ENCODE measurements around the gene KLHL35.

The KLHL35 gene

GRCh38 chr11:75469785-75470405, 36.9 kb upstream of the KLHL35 start:
- Histone ChIP-seq H3K9me3 (ENCODE audit: control insufficient read depth, insufficient read depth, low read length) (no peaks in the 10 kb centered on the region), H3K79me2 (ENCODE audit: control insufficient read depth, low read length) (no peaks in the 10 kb centered on the region), H3K4me2 (ENCODE audit: low read length) (no peak overlapping the region), H3K4me3 (ENCODE audit: low read length) (no peak overlapping the region), H3K27me3 (ENCODE audit: control insufficient read depth, low read length) (peaks cover 9% of the 10 kb centered on the region; the same call in 1 of the 2 replicates), H3K27ac (ENCODE audit: low read depth, low read length) (no peak overlapping the region), H4K20me1 (ENCODE audit: control insufficient read depth, insufficient read depth, low read depth, low read length) (no peaks in the 10 kb centered on the region), H3K36me3 (ENCODE audit: control insufficient read depth, low read length) (no peaks in the 10 kb centered on the region), H3K9me2 (replicated peaks; ENCODE audit: control insufficient read depth, low read length) (no peaks in the 10 kb centered on the region), H3K4me1 (ENCODE audit: control insufficient read depth, low read length) (peaks cover 12% of the 10 kb centered on the region), H3F3A (ENCODE audit: control insufficient read depth, insufficient read depth) (no peaks in the 10 kb centered on the region)
- TF ChIP-seq EZH2phosphoT487 (IDR thresholded peaks at IDR 0.05; ENCODE audit: borderline replicate concordance, low read length): no peak
- TF ChIP-seq CTCF (IDR thresholded peaks at IDR 0.05; ENCODE audit: low read depth, low read length, poor library complexity, severe bottlenecking): no peak

GRCh38 chr11:75468534-75469340, 35.7 kb upstream of the KLHL35 start:
- Histone ChIP-seq H4K20me1 (ENCODE audit: control insufficient read depth, insufficient read depth, low read depth, low read length) (no peaks in the 10 kb centered on the region), H3K4me3 (ENCODE audit: low read length) (no peak overlapping the region), H3K9me2 (replicated peaks; ENCODE audit: control insufficient read depth, low read length) (no peaks in the 10 kb centered on the region), H3K4me2 (ENCODE audit: low read length) (no peak overlapping the region), H3K9me3 (ENCODE audit: control insufficient read depth, insufficient read depth, low read length) (no peaks in the 10 kb centered on the region), H3K4me1 (ENCODE audit: control insufficient read depth, low read length) (peaks cover under 1% of the 10 kb centered on the region), H3K36me3 (ENCODE audit: control insufficient read depth, low read length) (no peaks in the 10 kb centered on the region), H3F3A (ENCODE audit: control insufficient read depth, insufficient read depth) (no peaks in the 10 kb centered on the region), H3K27ac (ENCODE audit: low read depth, low read length) (no peak overlapping the region), H3K27me3 (ENCODE audit: control insufficient read depth, low read length) (peaks cover 9% of the 10 kb centered on the region; the same call in 1 of the 2 replicates), H3K79me2 (ENCODE audit: control insufficient read depth, low read length) (no peaks in the 10 kb centered on the region)
- TF ChIP-seq EZH2phosphoT487 (IDR thresholded peaks at IDR 0.05; ENCODE audit: borderline replicate concordance, low read length) (no peak), CTCF (IDR thresholded peaks at IDR 0.05; ENCODE audit: low read depth, low read length, poor library complexity, severe bottlenecking) (no peak)

GRCh38 chr11:75467881-75468280, 34.9 kb upstream of the KLHL35 start:
- no peaks in the 10 kb centered on the region for H4K20me1 ChIP-seq (ENCODE audit: control insufficient read depth, insufficient read depth, low read depth, low read length)

More at GRCh38 chr11:75467881-75468280, 34.9 kb upstream of the KLHL35 start:
- Histone ChIP-seq H3K9me2 (replicated peaks; ENCODE audit: control insufficient read depth, low read length) (no peaks in the 10 kb centered on the region), H3F3A (ENCODE audit: control insufficient read depth, insufficient read depth) (no peaks in the 10 kb centered on the region), H3K27me3 (ENCODE audit: control insufficient read depth, low read length) (peaks cover 9% of the 10 kb centered on the region; the same call in 1 of the 2 replicates), H3K4me3 (ENCODE audit: low read length) (no peak overlapping the region), H3K9me3 (ENCODE audit: control insufficient read depth, insufficient read depth, low read length) (no peaks in the 10 kb centered on the region), H3K4me2 (ENCODE audit: low read length) (no peak overlapping the region), H3K4me1 (ENCODE audit: control insufficient read depth, low read length) (no peaks in the 10 kb centered on the region), H3K79me2 (ENCODE audit: control insufficient read depth, low read length) (no peaks in the 10 kb centered on the region), H3K36me3 (ENCODE audit: control insufficient read depth, low read length) (no peaks in the 10 kb centered on the region), H3K27ac (ENCODE audit: low read depth, low read length) (no peak overlapping the region)
- TF ChIP-seq CTCF (IDR thresholded peaks at IDR 0.05; ENCODE audit: low read depth, low read length, poor library complexity, severe bottlenecking): no peak
